IMR-90 (cell line): ENCODE results near the gene NTNG2.
A peak's percentile ranks its signal among the peaks of the same experiment; 100 is the strongest.

ENCODE experiments used
- NFE2L2 ChIP-seq: fragments of 150-350 bp; IDR thresholded peaks from 2 replicates; pipeline ENCODE4 v1.6.1; 2016; ENCODE audit warnings: low read depth, mild to moderate bottlenecking, low read length
- POLR2A ChIP-seq: IDR thresholded peaks from 2 replicates; pipeline ENCODE4 v1.6.1; 2012; ENCODE audit warnings: mild to moderate bottlenecking, low read depth, low read length
- RFX5 ChIP-seq: IDR thresholded peaks from 2 replicates; pipeline ENCODE4 v1.8.0; 2012; ENCODE audit warnings: low read depth, mild to moderate bottlenecking, low read length, moderate library complexity
- SMC3 ChIP-seq: fragments of 150-350 bp; IDR thresholded peaks from 2 replicates; pipeline ENCODE4 v1.6.1; 2016; ENCODE audit warnings: low read depth, mild to moderate bottlenecking, antibody characterized with exemption, low read length, moderate library complexity
- TF ChIP-seq, protein P1 (sequence below): conservative IDR thresholded peaks from 2 replicates; pipeline ENCODE4 v1.5.1; 2012; ENCODE audit warnings: mild to moderate bottlenecking, low read depth, low read length, improper control_type of control experiment
- TF ChIP-seq, protein P2 (sequence below): fragments of 150-350 bp; IDR thresholded peaks from 2 replicates; pipeline ENCODE4 v1.6.1; 2016; ENCODE audit warnings: low read depth, mild to moderate bottlenecking, low read length, moderate library complexity, borderline replicate concordance

DNA sequence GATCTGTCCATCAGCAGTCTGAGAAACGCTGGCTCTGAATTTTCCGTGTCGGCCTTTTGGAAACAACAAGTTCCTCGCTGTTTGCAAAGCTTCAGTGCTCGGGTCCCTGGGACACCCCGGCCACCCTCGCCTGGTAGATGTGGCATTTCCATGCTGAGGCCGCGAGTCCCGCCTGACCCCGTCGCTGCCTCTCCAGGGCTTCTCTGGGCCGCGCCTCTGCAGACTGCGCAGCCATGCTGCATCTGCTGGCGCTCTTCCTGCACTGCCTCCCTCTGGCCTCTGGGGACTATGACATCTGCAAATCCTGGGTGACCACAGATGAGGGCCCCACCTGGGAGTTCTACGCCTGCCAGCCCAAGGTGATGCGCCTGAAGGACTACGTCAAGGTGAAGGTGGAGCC lies 4.7 kb downstream of the NTNG2 start:
- TF ChIP-seq, protein P1, sequence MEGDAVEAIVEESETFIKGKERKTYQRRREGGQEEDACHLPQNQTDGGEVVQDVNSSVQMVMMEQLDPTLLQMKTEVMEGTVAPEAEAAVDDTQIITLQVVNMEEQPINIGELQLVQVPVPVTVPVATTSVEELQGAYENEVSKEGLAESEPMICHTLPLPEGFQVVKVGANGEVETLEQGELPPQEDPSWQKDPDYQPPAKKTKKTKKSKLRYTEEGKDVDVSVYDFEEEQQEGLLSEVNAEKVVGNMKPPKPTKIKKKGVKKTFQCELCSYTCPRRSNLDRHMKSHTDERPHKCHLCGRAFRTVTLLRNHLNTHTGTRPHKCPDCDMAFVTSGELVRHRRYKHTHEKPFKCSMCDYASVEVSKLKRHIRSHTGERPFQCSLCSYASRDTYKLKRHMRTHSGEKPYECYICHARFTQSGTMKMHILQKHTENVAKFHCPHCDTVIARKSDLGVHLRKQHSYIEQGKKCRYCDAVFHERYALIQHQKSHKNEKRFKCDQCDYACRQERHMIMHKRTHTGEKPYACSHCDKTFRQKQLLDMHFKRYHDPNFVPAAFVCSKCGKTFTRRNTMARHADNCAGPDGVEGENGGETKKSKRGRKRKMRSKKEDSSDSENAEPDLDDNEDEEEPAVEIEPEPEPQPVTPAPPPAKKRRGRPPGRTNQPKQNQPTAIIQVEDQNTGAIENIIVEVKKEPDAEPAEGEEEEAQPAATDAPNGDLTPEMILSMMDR, result peak; percentile 22; the same call in 1 of the 2 replicates
- TF ChIP-seq RFX5 (no peak), NFE2L2 (no peak), POLR2A (no peak), SMC3 (no peak)
- TF ChIP-seq, protein P2, sequence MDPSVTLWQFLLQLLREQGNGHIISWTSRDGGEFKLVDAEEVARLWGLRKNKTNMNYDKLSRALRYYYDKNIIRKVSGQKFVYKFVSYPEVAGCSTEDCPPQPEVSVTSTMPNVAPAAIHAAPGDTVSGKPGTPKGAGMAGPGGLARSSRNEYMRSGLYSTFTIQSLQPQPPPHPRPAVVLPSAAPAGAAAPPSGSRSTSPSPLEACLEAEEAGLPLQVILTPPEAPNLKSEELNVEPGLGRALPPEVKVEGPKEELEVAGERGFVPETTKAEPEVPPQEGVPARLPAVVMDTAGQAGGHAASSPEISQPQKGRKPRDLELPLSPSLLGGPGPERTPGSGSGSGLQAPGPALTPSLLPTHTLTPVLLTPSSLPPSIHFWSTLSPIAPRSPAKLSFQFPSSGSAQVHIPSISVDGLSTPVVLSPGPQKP, result no peak
